IMR-90 (cell line): Measurements from ENCODE around the gene AUNIP. TPM values are rescaled to one million over a fixed set of nuclear protein-coding genes. Genes with fewer than 3 reads are reported as not detected.

Experiments
- ATAC-seq: fragments of 200-7000 bp; cut with Tn5 transposase; 2 replicates; pipeline ENCODE4 v1.9.1; 2020; ENCODE audit warnings: low read depth, mild to moderate bottlenecking, moderate library complexity
- BruUV-seq: library from RNA; stranded (reverse); fragments of 400-500 nt; replicated peaks from 2 replicates; lab custom pipeline; 2021; lab: Mats Ljungman, UMichigan
- CTCF ChIA-PET: fragments of 300-600 bp; formaldehyde crosslinking; extraction: SDS; loops from one replicate; lab custom pipeline; 2021; ENCODE audit warnings: antibody characterized with exemption; lab: Yijun Ruan, JAX
- POLR2A ChIA-PET: fragments of 300-600 bp; sonication (Branson Sonifier 250); formaldehyde crosslinking; loops from one replicate; lab custom pipeline; 2022; ENCODE audit warnings: antibody characterized with exemption; ENCODE audit not compliant: unreplicated experiment; lab: Charles Lee
- DNase-seq: peaks from one replicate; pipeline ENCODE4 v3.0.0; 2013
- H2AFZ ChIP-seq: replicated peaks from 2 replicates; pipeline ENCODE3; 2013; ENCODE audit warnings: low read length, mild to moderate bottlenecking; ENCODE audit not compliant: poor library complexity
- H2AK5ac ChIP-seq: 2 replicates; pipeline ENCODE4 v1.6.1; 2013; ENCODE audit warnings: low read depth, low read length, inconsistent platforms
- H2AK9ac ChIP-seq: replicated peaks from 2 replicates; pipeline ENCODE3; 2013; ENCODE audit warnings: mild to moderate bottlenecking, low read depth, low read length, moderate library complexity; ENCODE audit not compliant: poor library complexity
- H2BK120ac ChIP-seq: 2 replicates; pipeline ENCODE4 v1.6.1; 2013; ENCODE audit warnings: low read depth, low read length, inconsistent platforms
- H2BK15ac ChIP-seq: 3 replicates; pipeline ENCODE4 v1.6.1; 2013; ENCODE audit warnings: low read depth, low read length, inconsistent platforms
- H2BK20ac ChIP-seq: 2 replicates; pipeline ENCODE4 v1.6.1; 2013; ENCODE audit warnings: low read depth, mild to moderate bottlenecking, inconsistent platforms, low read length, moderate library complexity
- H2BK5ac ChIP-seq: 2 replicates; pipeline ENCODE4 v1.6.1; 2013; ENCODE audit warnings: mild to moderate bottlenecking, low read depth, low read length, inconsistent platforms; ENCODE audit not compliant: poor library complexity, severe bottlenecking
- H3K14ac ChIP-seq: replicated peaks from 2 replicates; pipeline ENCODE4 v1.6.1; 2013; ENCODE audit warnings: low read depth, low read length, inconsistent platforms
- H3K18ac ChIP-seq: 2 replicates; pipeline ENCODE4 v1.6.1; 2013; ENCODE audit warnings: low read depth, low read length, control low read depth
- H3K23ac ChIP-seq: 2 replicates; pipeline ENCODE4 v1.6.1; 2013; ENCODE audit warnings: low read depth, low read length, inconsistent platforms
- H3K27ac ChIP-seq: 2 replicates; pipeline ENCODE4 v1.5.1; 2013; ENCODE audit warnings: mild to moderate bottlenecking, control low read depth, low read length; ENCODE audit not compliant: insufficient read depth
- H3K27me3 ChIP-seq: 2 replicates; pipeline ENCODE4 v1.6.1; 2013; ENCODE audit warnings: low read length; ENCODE audit not compliant: control insufficient read depth, insufficient read depth
- H3K36me3 ChIP-seq: 2 replicates; pipeline ENCODE4 v1.6.1; 2013; ENCODE audit warnings: low read length, mixed read lengths; ENCODE audit not compliant: control insufficient read depth, insufficient read depth
- H3K4ac ChIP-seq: 2 replicates; pipeline ENCODE4 v1.6.1; 2013; ENCODE audit warnings: low read depth, low read length, inconsistent platforms
- H3K4me1 ChIP-seq: 2 replicates; pipeline ENCODE4 v1.6.1; 2013; ENCODE audit warnings: low read length, mixed read lengths; ENCODE audit not compliant: control insufficient read depth, insufficient read depth
- H3K4me2 ChIP-seq: 2 replicates; pipeline ENCODE4 v1.6.1; 2013; ENCODE audit warnings: low read depth, mild to moderate bottlenecking, control low read depth, low read length, moderate library complexity
- H3K4me3 ChIP-seq: 2 replicates; pipeline ENCODE4 v1.5.1; 2013; ENCODE audit warnings: low read depth, mild to moderate bottlenecking, control low read depth, low read length, moderate library complexity; ENCODE audit not compliant: insufficient read depth
- H3K56ac ChIP-seq: 2 replicates; pipeline ENCODE4 v1.6.1; 2013; ENCODE audit warnings: low read length, inconsistent platforms; ENCODE audit not compliant: insufficient read depth; ENCODE audit errors: extremely low read depth
- H3K79me1 ChIP-seq, 2 experiments: 2 replicates each; pipeline ENCODE4 v1.6.1; 2013; ENCODE audit warnings: low read length in 2 of 2, inconsistent platforms in 1 of 2, low read depth in 1 of 2
- H3K9ac ChIP-seq: 2 replicates; pipeline ENCODE4 v1.6.1; 2013; ENCODE audit warnings: low read depth, low read length, control low read depth
- H3K9me1 ChIP-seq: 2 replicates; pipeline ENCODE4 v1.6.1; 2013; ENCODE audit warnings: low read length, inconsistent platforms; ENCODE audit not compliant: insufficient read depth
- H3K9me3 ChIP-seq: 2 replicates; pipeline ENCODE4 v1.6.1; 2013; ENCODE audit warnings: low read length; ENCODE audit not compliant: control insufficient read depth, insufficient read depth
- H4K20me1 ChIP-seq: 2 replicates; pipeline ENCODE4 v1.6.1; 2013; ENCODE audit warnings: low read length, inconsistent platforms; ENCODE audit not compliant: insufficient read depth
- H4K5ac ChIP-seq: 2 replicates; pipeline ENCODE4 v1.6.1; 2013; ENCODE audit warnings: mild to moderate bottlenecking, low read depth, low read length, control low read depth
- H4K8ac ChIP-seq, 2 experiments: 2 replicates each; pipeline ENCODE4 v1.6.1; 2013; ENCODE audit warnings: low read depth in 2 of 2, low read length in 2 of 2, control low read depth in 1 of 2, inconsistent platforms in 1 of 2
- H4K91ac ChIP-seq: 2 replicates; pipeline ENCODE4 v1.6.1; 2013; ENCODE audit warnings: low read depth, low read length, inconsistent platforms; ENCODE audit not compliant: insufficient read depth
- BHLHE40 ChIP-seq: fragments of 150-350 bp; IDR thresholded peaks from 2 replicates; pipeline ENCODE4 v1.6.1; 2016; ENCODE audit warnings: mild to moderate bottlenecking, low read depth, low read length
- CEBPB ChIP-seq: IDR thresholded peaks from 2 replicates; pipeline ENCODE4 v1.6.1; 2012; ENCODE audit warnings: low read depth, low read length, improper control_type of control experiment
- CHD1 ChIP-seq: IDR thresholded peaks from 2 replicates; pipeline ENCODE4 v1.6.1; 2012; ENCODE audit warnings: low read depth, low read length, improper control_type of control experiment
- FOS ChIP-seq: fragments of 150-350 bp; IDR thresholded peaks from 2 replicates; pipeline ENCODE4 v1.6.1; 2016; ENCODE audit warnings: low read depth, low read length
- MAFK ChIP-seq: IDR thresholded peaks from 2 replicates; pipeline ENCODE4 v1.6.1; 2012; ENCODE audit warnings: low read depth, low read length, improper control_type of control experiment
- MAZ ChIP-seq: IDR thresholded peaks from 2 replicates; pipeline ENCODE4 v1.6.1; 2012; ENCODE audit warnings: low read depth, mild to moderate bottlenecking, low read length, improper control_type of control experiment, moderate library complexity, borderline replicate concordance
- MXI1 ChIP-seq: IDR thresholded peaks from 2 replicates; pipeline ENCODE4 v1.6.1; 2012; ENCODE audit warnings: low read depth, mild to moderate bottlenecking, low read length, moderate library complexity, borderline replicate concordance
- NFE2L2 ChIP-seq: fragments of 150-350 bp; IDR thresholded peaks from 2 replicates; pipeline ENCODE4 v1.6.1; 2016; ENCODE audit warnings: low read depth, mild to moderate bottlenecking, low read length
- POLR2A ChIP-seq: IDR thresholded peaks from 2 replicates; pipeline ENCODE4 v1.6.1; 2012; ENCODE audit warnings: mild to moderate bottlenecking, low read depth, low read length
- RAD21 ChIP-seq: IDR thresholded peaks from 2 replicates; pipeline ENCODE4 v1.6.1; 2012; ENCODE audit warnings: low read length, improper control_type of control experiment
- RCOR1 ChIP-seq: IDR thresholded peaks from 2 replicates; pipeline ENCODE4 v1.6.1; 2012; ENCODE audit warnings: mild to moderate bottlenecking, low read length, improper control_type of control experiment; ENCODE audit not compliant: insufficient replicate concordance
- RFX5 ChIP-seq: IDR thresholded peaks from 2 replicates; pipeline ENCODE4 v1.8.0; 2012; ENCODE audit warnings: low read depth, mild to moderate bottlenecking, low read length, moderate library complexity
- SMC3 ChIP-seq: fragments of 150-350 bp; IDR thresholded peaks from 2 replicates; pipeline ENCODE4 v1.6.1; 2016; ENCODE audit warnings: low read depth, mild to moderate bottlenecking, antibody characterized with exemption, low read length, moderate library complexity
- WGBS, 2 experiments: methylation state at CpG; one replicate each; pipeline versions ENCODE4 v1.1.5 to v1.1.7; 2013; ENCODE audit warnings: missing lambda C conversion rate in 2 of 2; ENCODE audit not compliant: insufficient read length in 1 of 2; ENCODE audit errors: extremely low coverage in 2 of 2; 5-methylcytosine and 5-hydroxymethylcytosine counted together
- dilution Hi-C: fragments of 300-500 bp; cut with HindIII; formaldehyde crosslinking; loops from one replicate; pipeline ENCODE4 v1.14.3; 2018; ENCODE audit warnings: low sequenced_read_pairs; ENCODE audit not compliant: unreplicated experiment
- in situ Hi-C: fragments of 300-500 bp; cut with MboI; formaldehyde crosslinking; loops from 3 replicates; pipeline ENCODE4 v1.14.3; 2019; ENCODE audit warnings: low sequenced_read_pairs, inconsistent platforms, mixed read lengths
- intact Hi-C: fragments of 100-400 bp; cut with micrococcal nuclease; formaldehyde crosslinking; loops from 2 replicates; pipeline ENCODE4 v1.10.0; 2022
- polyA plus RNA-seq, 3 experiments: library from polyadenylated mRNA; depleted of rRNA; stranded (reverse); fragments of >200 nt; gene quantifications; 2 replicates each; pipeline ENCODE4 v1.2.3, GENCODE V29; 2012; ENCODE audit warnings: low replicate concordance in 1 of 3
- total RNA-seq: library from RNA; depleted of rRNA; stranded (reverse); fragments of >200 nt; gene quantifications from 2 replicates; pipeline ENCODE4 v1.2.3, GENCODE V29; 2012
- TF ChIP-seq, protein P1 (sequence below): fragments of 150-350 bp; IDR thresholded peaks from 2 replicates; pipeline ENCODE4 v1.6.1; 2016; ENCODE audit warnings: low read depth, mild to moderate bottlenecking, low read length, moderate library complexity, borderline replicate concordance
- TF ChIP-seq, protein P2 (sequence below): fragments of 150-350 bp; IDR thresholded peaks from 2 replicates; pipeline ENCODE4 v1.6.1; 2017; ENCODE audit warnings: mild to moderate bottlenecking, antibody characterized with exemption, low read length, low read depth

AUNIP gene
- total and polyA plus RNA-seq, 2 of the 4 experiments (the other 2 are of a cell fraction) = 2.4 to 5.0 TPM

DNA sequence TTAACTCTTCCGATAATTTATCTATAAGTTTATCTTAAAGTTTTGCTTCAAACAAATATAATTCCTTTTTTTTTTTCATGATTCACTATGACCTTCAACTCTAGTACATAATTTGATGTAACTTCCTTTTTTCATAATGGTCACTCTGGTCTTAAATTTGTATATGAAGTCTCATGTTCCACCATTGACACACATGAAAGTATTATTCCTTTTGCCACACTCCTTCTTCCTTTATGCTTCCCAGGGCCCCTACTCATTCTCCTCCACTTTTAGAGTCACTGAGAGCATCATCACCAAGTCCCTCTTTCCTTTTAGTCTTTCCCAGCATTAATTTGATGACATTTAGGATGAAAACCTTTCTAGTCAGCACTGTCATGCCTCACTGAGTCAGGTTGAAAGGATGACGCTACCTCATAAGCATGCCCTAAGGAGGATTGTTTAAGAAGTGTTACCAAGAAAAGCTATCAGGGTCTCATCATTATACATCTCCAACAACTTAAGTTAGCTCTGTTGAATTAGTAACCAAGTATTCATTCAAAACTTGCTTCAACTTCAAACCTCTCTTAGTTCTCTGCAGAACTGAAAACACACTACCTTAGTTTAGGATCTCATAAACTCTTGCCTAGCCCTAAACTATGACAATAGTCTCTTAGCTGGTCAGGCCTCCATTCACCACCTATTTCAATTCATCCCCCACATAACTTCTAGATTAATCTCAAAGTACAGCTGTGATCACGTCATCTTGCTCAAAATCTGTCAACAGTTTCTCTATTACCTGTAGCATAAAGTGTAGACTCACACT is 14.5 kb downstream of the AUNIP start:
- no peak overlapping the region for H2AK9ac ChIP-seq
- DNase-seq (peak; percentile 12), ATAC-seq (no peak)
- no peaks in the 10 kb centered on the region for H3K27me3 ChIP-seq
- no peak overlapping the region for H2BK15ac ChIP-seq
- no peak overlapping the region for H4K91ac ChIP-seq
- POLR2A ChIA-PET = no interaction called here
- no peak overlapping the region for H3K18ac ChIP-seq
- H3K23ac ChIP-seq = no peak overlapping the region
- H3K9me3 ChIP-seq = no peaks in the 10 kb centered on the region
- H3K4me2 ChIP-seq = no peak overlapping the region
- no peak overlapping the region for H2BK20ac ChIP-seq
- peaks cover 4% of the 10 kb centered on the region; the same call in 1 of the 2 replicates for H3K9me1 ChIP-seq
- no peak overlapping the region for H3K4me3 ChIP-seq
- in situ Hi-C loops (no loop called here), dilution Hi-C loops (no loop called here), intact Hi-C loops (no loop called here)
- 100% methylated on average over 1 of the region's 3 CpGs; no CpG with 5 or more reads in 1 of the 2 experiments for WGBS, 2 experiments
- H2BK120ac ChIP-seq = no peak overlapping the region
- H3K79me1 ChIP-seq = peaks cover 8 to 20% of the 10 kb centered on the region in 2 experiments; a peak in 3 of 4 replicates
- CTCF ChIA-PET = no interaction called here
- no peaks in the 10 kb centered on the region for H4K20me1 ChIP-seq
- H3K4ac ChIP-seq = no peak overlapping the region
- BruUV-seq = no TSS peak
- H3K27ac ChIP-seq = no peak overlapping the region
- H3K14ac ChIP-seq = no peak overlapping the region
- H3K9ac ChIP-seq = no peak overlapping the region
- no peak overlapping the region for H3K56ac ChIP-seq
- H4K8ac ChIP-seq = no peak overlapping the region
- no peak overlapping the region for H2BK5ac ChIP-seq
- no peak overlapping the region for H2AK5ac ChIP-seq
- no peak overlapping the region for H2AFZ ChIP-seq
- no peak overlapping the region for H4K5ac ChIP-seq
- peaks cover 3% of the 10 kb centered on the region; the same call in 1 of the 2 replicates for H3K4me1 ChIP-seq
- TF ChIP-seq MAZ (no peak), FOS (no peak), CHD1 (no peak), BHLHE40 (no peak), SMC3 (no peak), RFX5 (no peak), NFE2L2 (no peak), CEBPB (no peak), POLR2A (no peak), MXI1 (no peak), RAD21 (no peak), RCOR1 (no peak), MAFK (no peak)
- TF ChIP-seq, protein P1, sequence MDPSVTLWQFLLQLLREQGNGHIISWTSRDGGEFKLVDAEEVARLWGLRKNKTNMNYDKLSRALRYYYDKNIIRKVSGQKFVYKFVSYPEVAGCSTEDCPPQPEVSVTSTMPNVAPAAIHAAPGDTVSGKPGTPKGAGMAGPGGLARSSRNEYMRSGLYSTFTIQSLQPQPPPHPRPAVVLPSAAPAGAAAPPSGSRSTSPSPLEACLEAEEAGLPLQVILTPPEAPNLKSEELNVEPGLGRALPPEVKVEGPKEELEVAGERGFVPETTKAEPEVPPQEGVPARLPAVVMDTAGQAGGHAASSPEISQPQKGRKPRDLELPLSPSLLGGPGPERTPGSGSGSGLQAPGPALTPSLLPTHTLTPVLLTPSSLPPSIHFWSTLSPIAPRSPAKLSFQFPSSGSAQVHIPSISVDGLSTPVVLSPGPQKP = no peak
- TF ChIP-seq, protein P2, sequence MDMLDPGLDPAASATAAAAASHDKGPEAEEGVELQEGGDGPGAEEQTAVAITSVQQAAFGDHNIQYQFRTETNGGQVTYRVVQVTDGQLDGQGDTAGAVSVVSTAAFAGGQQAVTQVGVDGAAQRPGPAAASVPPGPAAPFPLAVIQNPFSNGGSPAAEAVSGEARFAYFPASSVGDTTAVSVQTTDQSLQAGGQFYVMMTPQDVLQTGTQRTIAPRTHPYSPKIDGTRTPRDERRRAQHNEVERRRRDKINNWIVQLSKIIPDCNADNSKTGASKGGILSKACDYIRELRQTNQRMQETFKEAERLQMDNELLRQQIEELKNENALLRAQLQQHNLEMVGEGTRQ = no peak
- no peaks in the 10 kb centered on the region for H3K36me3 ChIP-seq
